D341Med (cell line): ENCODE measurements around the gene TMEM9B.
"Not testable (repeated sequence)": the region's sequence is repeated elsewhere in the genome, so short reads cannot be mapped to it uniquely, and the experiment has no call there.

ENCODE experiments used
- DNase-seq: peaks from one replicate; pipeline ENCODE4 v3.0.0; 2012; ENCODE audit warnings: low spot score

The TMEM9B gene

GRCh38 chr11:8964324-8965320 lies at the start of gene TMEM9B:
Gene TMEM9B, minus strand, starts transcription at chr11:8964442. Its CDS starts 129 bp downstream, at chr11:8964313.
- peak; percentile 91 for DNase-seq

DNA sequence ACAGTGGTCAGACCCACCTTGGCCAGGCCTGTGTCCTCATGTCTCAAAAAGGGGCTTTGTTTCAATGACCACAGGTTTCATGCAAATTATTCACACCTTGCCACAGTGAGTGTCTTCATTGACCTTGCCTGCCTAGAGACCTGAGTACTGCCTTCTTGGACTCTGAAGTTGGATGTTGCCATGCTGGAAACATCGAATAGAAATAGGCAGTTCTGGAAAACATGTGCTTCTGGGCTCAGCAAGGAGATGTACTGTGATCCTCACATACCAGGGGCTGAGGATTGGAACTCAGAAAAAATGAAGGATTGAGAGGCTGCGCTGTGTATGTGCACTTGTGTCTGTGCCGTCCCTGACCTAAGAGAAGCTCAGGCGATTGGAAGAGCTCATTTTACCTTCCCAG lies 49.1 kb upstream of the TMEM9B start:
- no peak for DNase-seq

DNA sequence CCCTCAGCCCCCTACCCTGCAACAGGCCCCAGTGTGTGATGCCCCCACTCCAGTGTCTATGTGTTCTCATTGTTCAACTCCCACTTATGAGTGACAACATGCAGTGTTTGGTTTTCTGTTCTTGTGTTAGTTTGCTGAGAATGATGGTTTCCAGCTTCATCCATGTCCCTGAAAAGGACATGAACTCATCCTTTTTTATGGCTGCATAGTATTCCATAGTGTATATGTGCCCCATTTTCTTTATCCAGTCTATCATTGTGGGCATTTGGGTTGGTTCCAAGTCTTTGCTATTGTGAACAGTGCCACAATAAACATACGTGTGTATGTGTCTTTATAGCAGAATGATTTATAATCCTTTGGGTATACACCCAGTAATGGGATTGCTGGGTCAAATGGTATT lies 45.3 kb upstream of the TMEM9B start:
- DNase-seq: not testable (repeated sequence)

GRCh38 chr11:9008661-9009060 lies 44.4 kb upstream of the TMEM9B start:
- no peak for DNase-seq

- DNase-seq: no peak
These were observed 43.8 kb upstream of the TMEM9B start for GRCh38 chr11:9008011-9008550.

GRCh38 chr11:9005087-9005486 lies 40.8 kb upstream of the TMEM9B start:
- no peak for DNase-seq

GRCh38 chr11:9004183-9004926 lies 40.1 kb upstream of the TMEM9B start:
- peak; percentile 34 for DNase-seq

DNA sequence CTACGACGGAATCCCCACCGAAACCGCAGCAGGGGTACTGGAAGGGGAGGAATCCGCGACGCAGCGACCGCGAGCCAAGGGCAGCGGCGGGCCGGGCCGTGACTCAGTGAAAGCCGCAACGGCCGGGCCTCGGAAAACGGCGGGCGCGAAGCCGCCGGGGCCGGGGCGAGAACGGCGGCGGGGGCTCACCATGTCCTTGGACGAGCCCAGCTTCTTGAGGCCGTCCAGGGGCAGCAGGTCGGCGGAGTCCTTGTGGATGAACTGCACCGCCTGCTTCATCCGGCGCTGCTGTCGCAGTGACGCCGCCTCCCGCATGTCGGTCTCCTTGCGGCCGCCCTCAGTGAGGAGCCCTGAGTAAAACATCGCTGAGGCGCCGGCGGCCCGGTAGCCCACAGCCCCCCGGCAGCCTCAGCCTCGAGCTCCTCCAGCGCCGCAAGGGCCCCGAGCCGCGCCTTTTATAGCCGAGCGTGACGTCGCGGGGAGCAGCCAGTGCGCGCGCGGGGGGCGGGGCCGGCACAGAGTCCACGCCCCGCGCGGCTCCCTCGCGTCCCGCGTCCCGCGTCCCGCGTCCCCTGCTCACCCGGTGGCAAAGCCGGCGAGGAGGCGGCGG lies 39.4 kb upstream of the TMEM9B start, which contains the start of gene NRIP3:
Gene NRIP3 (minus strand): TSS at position 429 of the 610 bp plus-strand sequence. CDS start 66 bp downstream, at position 363.
- peak; percentile 91 for DNase-seq

DNA sequence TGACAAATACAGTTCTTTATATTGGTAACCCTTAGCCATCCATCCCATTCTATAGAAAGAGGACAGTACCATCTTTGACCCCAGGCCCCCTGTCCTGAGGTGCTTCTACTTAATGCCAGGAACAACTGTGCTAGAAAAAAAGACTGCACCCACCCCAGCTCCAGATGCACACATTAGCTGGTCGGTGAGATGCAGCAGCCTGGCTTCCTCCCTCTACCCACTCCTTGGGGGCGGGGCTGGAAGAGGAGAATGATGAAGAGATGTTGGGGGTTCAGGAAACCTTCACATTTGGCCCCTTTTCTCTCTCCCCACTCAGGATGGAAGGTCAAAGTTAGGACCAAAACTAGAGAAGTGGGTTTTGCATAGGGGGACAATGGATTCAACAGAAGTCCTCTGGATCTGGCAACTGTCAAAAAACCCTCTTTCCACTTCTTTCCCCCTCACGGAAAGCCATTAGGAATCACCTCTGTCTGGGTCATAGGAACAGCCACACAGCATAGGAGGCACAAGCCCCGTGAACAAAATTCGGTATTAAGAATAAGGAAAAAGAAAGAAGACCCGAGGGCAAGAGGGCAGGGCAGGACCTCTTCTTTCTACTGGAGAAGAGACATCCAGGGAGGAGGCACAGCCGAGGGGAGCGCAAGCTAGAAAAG lies 38.8 kb upstream of the TMEM9B start:
- DNase-seq: no peak

DNA sequence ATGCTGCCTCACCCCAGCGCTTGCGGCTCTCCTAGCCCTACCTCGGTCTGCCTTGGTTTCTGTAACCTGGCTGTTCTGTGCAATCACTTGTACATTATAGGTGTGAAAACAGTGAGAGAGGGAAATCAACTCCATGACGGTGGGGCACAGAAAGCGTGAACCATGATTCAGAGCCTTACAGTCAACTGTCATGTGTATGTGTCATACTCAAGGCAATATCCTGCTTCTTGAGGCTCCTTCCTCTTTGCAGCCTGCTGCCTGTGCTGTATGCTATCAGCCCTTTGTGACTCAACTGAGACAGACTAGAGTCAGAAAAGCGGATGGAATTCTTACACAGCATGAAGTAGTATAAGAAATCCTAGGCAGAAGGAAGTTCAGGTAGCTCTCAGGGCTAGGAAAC lies 37.5 kb upstream of the TMEM9B start:
- no peak for DNase-seq

GRCh38 chr11:8998017-8998416 lies 33.8 kb upstream of the TMEM9B start:
- no peak for DNase-seq

DNA sequence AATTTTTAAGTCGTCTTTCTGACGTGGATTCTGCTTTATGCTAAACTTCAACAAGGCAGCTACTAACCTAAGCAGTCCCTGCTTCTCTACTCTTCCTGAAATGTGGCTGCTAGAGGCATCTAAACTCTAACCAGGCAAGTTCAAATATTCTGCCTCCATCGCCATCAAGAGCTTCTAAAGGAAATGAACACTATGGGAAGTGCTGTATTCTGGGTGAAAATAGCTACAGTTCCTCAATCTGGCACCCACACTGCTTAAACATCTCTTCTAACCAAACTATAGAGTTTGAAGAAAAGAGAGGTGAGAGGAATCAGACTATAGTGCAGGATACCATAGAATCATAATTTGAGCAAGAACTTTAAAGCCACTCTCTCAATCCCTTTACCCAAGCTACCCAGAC lies 33.2 kb upstream of the TMEM9B start:
- DNase-seq: no peak

DNA sequence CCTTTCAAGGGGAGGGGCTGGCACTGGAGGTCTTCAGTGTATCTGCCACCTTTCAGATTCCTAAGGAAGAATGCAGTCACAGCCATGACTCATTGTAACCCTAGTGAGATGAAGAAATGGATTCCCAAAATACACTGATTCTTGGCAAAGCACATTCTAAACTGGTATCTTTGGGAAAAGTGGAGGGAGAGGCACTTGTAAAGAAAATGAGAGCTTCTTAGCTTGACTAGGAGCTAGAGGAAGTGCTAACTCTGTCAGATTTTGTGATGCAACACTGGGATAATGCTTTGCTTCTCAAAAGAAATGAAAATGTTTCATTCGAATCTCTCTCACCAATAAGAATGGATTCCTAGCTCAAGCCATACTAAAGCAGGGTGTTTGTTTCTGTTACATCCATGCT lies 25.2 kb upstream of the TMEM9B start:
- DNase-seq: no peak

GRCh38 chr11:8988329-8989234 lies 24.3 kb upstream of the TMEM9B start:
- no peak for DNase-seq

DNA sequence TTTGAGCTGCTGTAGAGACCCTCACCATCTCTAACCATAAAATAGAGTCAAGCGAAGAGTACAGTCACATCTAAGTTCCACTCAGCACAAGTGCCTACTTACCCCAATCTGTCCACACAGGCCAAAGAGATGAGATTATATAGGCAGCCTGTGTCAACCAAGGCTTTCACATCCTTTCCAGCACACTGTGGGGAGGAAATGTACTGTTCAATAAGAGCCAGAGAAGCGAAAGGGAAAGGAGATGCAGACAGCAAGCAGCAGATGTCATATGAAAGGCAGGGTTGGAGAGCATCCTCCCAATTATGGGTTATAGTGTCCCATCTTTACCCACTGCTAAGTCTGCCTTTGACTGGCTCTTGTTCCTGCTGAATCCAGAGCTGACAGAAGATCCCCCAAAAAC lies 23.2 kb upstream of the TMEM9B start:
- DNase-seq: no peak

DNA sequence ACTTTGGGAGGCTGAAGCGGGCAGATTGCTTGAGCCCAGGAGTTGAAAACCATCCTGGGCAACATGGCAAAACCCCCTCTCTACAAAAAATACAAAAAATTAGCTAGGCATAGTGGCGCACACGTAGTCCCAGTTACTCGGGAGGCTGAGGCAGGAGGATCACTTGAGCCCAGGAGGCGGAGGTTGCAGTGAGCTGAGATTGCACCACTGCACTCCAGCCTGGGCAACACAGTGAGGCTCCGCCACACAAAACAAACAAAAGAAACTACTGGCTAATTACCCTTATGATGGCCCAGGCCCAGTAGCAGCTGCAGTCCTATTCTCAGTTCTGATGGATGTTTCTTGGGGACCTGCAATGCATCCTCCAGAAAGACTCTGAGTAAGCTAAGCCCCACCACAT lies 22.5 kb upstream of the TMEM9B start:
- not testable (repeated sequence) for DNase-seq

- no peak for DNase-seq
These were observed 21.2 kb upstream of the TMEM9B start for GRCh38 chr11:8985462-8985861.

DNA sequence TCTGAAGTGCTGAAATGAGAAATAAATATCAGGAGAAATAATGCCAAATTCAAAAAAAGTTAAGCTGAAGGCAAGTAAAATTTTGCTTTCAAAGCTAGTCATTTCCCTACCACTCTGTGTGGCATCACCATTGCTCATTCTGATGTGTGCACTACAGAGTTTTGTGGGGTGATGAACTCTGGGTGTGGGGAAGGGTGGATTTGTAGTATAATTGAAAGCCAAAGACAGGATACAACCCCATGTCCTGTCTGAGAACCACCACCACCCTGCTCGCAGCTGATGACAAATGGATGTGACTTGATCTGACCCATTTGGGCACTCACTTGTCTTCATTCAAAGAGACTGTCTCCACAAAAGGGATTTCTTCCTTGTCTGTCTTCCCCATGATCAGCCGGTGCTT lies 19.3 kb upstream of the TMEM9B start:
- DNase-seq: no peak

- no peak for DNase-seq
These were observed 16.2 kb upstream of the TMEM9B start for GRCh38 chr11:8980485-8980884.

GRCh38 chr11:8979365-8979764 lies 15.1 kb upstream of the TMEM9B start:
- DNase-seq: not testable (repeated sequence)

DNA sequence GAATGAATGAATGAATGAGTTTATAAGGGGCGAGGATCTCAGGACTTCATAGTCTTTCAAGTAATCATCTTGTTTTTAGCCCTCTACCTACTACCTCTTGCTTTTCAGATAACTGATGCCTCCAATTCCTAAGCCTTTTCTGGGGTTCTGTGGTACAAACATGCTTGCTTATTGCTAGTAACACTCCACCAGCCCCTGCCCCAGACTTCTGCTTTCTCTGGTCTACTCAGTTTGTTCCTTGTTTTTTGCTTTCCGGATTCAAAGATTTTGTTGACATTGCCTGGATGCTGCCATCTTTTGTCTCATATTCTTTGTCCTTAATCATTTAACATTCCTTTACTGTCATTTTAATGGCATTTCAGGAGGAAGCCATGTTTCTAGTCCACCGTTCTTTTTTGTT lies 8.9 kb upstream of the TMEM9B start:
- no peak for DNase-seq
